Erythroblast (primary cell): Measurements from ENCODE around the gene PSMC6.

ENCODE experiments used
- DNase-seq, 2 experiments: peaks; one replicate each; lab custom pipeline; 2025; lab: John Stamatoyannopoulos, UW
- GATA1 ChIP-seq: IDR thresholded peaks from 2 replicates; pipeline ENCODE4 v1.6.1; 2011; ENCODE audit warnings: low read depth, mild to moderate bottlenecking, control low read depth, low read length, moderate library complexity
- POLR2A ChIP-seq: IDR thresholded peaks from 2 replicates; pipeline ENCODE4 v1.6.1; 2011; ENCODE audit warnings: mild to moderate bottlenecking, low read length

PSMC6 gene

GRCh38 chr14:52706724-52707706 lies at the start of gene PSMC6:
TSS of gene PSMC6 (plus strand) at chr14:52707200. CDS start at chr14:52707220, 20 bp downstream.
- TF ChIP-seq GATA1 (no peak), POLR2A (peak; percentile 92)
- DNase-seq, result peak; percentile 96

DNA sequence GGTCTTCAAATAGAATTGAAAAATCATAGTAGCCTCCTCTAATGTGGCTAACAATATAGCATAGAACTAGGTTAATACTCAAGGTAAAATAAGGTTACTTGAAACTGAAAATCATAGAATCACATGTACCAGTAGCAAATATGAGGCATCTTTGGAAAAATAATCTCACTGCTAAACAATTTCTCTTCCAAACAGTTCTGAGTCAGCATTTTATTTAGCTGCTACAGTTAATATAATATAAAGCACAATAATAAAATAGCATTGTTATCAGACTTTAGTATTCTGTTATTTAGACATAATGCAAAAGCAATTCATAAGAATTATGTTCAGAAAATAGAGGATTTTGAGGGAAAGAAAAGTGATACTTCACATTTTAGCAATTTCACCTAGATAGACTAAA lies 46.7 kb upstream of the PSMC6 start:
- DNase-seq, result no peak
- TF ChIP-seq POLR2A (no peak), GATA1 (no peak)

DNA sequence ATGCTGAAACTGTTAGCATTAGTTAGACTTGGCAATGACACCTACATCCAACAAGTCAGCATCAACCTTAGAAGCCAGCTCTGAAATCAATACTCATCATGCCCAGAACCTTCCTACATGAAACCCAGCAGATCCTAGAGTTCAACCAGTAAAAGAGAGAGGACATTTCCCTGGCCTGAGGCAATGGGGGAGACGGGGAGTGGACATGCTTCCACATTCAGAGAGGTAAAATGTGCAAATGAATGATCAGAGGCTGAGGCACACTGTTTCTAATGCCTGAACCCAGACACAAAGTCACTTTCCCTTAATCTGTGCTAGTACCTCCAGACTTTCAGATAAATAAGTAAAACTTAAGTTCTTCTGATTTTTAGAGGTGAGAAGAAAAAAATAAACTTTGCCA lies 46.2 kb upstream of the PSMC6 start:
- no peak for DNase-seq
- no peak for TF ChIP-seq GATA1
- TF ChIP-seq POLR2A, result no peak

DNA sequence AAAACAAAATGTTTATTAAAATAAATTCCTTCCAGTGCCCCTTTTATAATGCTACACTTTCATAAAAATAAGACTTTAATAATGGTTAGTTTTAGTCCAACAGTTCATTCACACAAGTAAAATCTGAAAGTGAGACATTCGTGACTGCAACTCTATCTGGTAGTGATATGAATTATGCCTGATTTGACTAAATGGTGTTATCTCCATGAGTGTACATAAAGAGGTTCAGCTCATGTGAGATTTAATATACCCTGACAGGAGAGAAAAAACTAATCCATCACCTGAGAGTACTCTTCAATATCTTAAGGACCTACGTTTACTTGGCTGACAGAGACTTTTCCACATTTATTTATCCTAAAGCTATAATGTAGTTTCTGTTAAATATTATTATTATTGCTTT lies 45.7 kb upstream of the PSMC6 start:
- no peak for TF ChIP-seq POLR2A
- TF ChIP-seq GATA1, result no peak

GRCh38 chr14:52663850-52664249 lies 43.1 kb upstream of the PSMC6 start:
- DNase-seq, result no peak
- TF ChIP-seq GATA1, result no peak

More for the DNA sequence above, 45.7 kb upstream of the PSMC6 start:
- DNase-seq, result no peak

DNA sequence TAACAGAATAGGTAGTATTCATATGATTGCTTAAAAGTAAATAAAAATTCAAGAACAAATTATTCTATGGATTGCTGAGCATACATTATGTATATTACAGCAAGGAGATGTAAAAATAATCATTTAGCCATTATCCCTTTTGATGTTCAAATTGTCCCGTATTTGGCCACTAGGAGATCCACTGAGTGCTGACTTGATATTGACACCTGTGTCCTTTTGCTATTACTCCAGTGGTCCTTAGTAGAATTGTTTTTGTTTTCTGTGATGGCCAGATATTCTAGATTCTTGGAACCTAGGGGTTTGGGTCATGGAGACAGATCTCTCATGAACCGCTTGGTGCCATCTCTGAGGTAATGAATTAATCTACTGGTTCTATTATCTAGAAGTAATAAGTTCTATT lies 28.4 kb upstream of the PSMC6 start:
- DNase-seq, result peak; percentile 14
- TF ChIP-seq GATA1 (no peak), POLR2A (no peak)

- TF ChIP-seq GATA1 (no peak), POLR2A (no peak)
- no peak for DNase-seq
Measured at GRCh38 chr14:52683985-52684520, 22.9 kb upstream of the PSMC6 start.

GRCh38 chr14:52686176-52686575 lies 20.8 kb upstream of the PSMC6 start:
- DNase-seq, result no peak
- TF ChIP-seq GATA1 (no peak), POLR2A (no peak)

DNA sequence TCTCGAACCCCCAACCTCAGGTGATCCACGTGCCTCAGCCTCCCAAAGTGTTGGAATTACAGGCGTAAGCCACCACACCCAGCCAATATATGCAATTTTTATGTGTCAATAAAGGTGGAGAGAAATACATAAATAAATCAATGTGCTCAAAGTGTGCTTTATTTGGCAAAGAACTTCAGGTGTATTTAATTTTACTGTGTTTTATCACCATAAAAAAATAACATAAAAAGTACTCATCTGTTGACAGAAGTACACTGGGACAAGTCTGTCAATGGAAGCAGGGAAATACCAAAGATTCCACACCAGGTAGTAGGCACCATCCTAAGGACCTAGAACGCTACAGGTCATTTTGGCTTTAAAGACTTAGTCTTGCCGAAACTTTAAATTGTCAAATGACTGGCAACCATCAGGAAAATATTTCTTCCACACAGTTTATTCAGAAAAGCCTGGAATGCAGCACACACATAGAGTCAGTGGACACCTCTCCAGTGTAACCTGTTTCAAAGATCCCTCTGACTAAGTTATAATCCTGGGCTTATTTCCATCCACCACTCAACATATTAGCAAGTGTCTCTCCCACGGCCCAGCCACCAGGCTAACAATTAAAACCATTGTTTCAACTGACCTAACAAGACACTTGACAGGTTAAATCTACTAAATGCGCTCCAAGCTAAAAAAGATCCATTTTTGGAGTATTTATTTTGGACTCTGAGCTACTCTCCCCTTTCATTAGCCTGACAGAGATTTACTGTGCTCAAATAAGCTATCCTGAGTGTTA lies 15.8 kb upstream of the PSMC6 start:
- TF ChIP-seq POLR2A, result no peak
- no peak for TF ChIP-seq GATA1
- no peak for DNase-seq

GRCh38 chr14:52692248-52692962 lies 14.6 kb upstream of the PSMC6 start:
- DNase-seq, result no peak
- TF ChIP-seq POLR2A (no peak), GATA1 (no peak)

GRCh38 chr14:52693036-52693435 lies 14.0 kb upstream of the PSMC6 start:
- peak; percentile 6 to 34 for DNase-seq
- TF ChIP-seq GATA1, result no peak
- no peak for TF ChIP-seq POLR2A

DNA sequence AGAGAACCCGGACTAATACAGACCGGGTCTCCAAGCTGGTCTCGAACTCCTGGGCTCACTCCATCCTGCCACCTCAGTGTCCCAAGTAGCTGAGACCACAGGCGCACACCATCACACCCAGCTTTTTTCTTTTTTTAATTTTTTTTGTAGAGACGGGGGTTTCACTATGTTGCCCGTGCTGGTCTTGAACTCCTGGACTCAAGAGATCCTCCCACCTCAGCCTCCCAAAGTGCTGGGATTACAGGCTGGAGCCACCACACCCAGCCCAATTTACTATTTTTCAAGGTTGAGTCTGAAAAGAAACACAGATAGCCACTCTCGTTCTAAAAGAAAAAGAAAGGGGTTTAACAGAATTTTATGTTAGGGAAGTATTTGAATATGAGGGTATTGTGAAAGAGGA lies 13.5 kb upstream of the PSMC6 start:
- DNase-seq, result no peak
- TF ChIP-seq POLR2A, result no peak
- TF ChIP-seq GATA1, result no peak
